PC-3 (cell line): ENCODE data around the gene CREBL2. TPM values are rescaled to one million over a fixed set of nuclear protein-coding genes. Genes with fewer than 3 reads are reported as not detected.

Experiments used
- ATAC-seq: fragments of 200-7000 bp; cut with Tn5 transposase; 2 replicates; pipeline ENCODE4 v1.9.1; 2020; ENCODE audit warnings: mild to moderate bottlenecking, moderate library complexity
- Bru-seq: library from RNA; stranded (reverse); fragments of 400-500 nt; gene quantifications from one replicate; lab custom pipeline; 2021; lab: Mats Ljungman, UMichigan
- BruChase-seq, 2 experiments: library from RNA; stranded (reverse); fragments of 400-500 nt; gene quantifications; one replicate each; lab custom pipeline; 2021; lab: Mats Ljungman, UMichigan
- BruUV-seq: library from RNA; stranded (reverse); fragments of 400-500 nt; replicated peaks from 2 replicates; lab custom pipeline; 2021; lab: Mats Ljungman, UMichigan
- CTCF ChIA-PET: fragments of 300-600 bp; sonication (Branson Sonifier 250); formaldehyde crosslinking; loops from one replicate; lab custom pipeline; 2022; ENCODE audit warnings: antibody characterized with exemption; lab: Charles Lee
- POLR2A ChIA-PET: fragments of 300-600 bp; sonication (Branson Sonifier 250); formaldehyde crosslinking; loops from one replicate; lab custom pipeline; 2022; ENCODE audit warnings: antibody characterized with exemption; ENCODE audit not compliant: unreplicated experiment; lab: Charles Lee
- DNase-seq: peaks from one replicate; pipeline ENCODE4 v3.0.0-alpha.2; 2015
- H2AFZ ChIP-seq: fragments of 300-600 bp; sonication (generic); 2 replicates; pipeline ENCODE4 v1.6.0; 2016; ENCODE audit warnings: antibody characterized with exemption, low read length
- H3F3A ChIP-seq: fragments of 300-600 bp; sonication (generic); one replicate; pipeline ENCODE4 v1.6.0; 2017; ENCODE audit warnings: antibody characterized with exemption, low read length, control low read depth, mild to moderate bottlenecking; ENCODE audit not compliant: unreplicated experiment
- H3K27ac ChIP-seq: fragments of 300-600 bp; sonication (generic); 2 replicates; pipeline ENCODE4 v1.5.1; 2016; ENCODE audit warnings: mild to moderate bottlenecking, low read length
- H3K27me3 ChIP-seq: fragments of 300-600 bp; sonication (generic); 2 replicates; pipeline ENCODE4 v1.6.1; 2016; ENCODE audit warnings: low read length, mixed read lengths
- H3K36me3 ChIP-seq: fragments of 300-600 bp; sonication (generic); 2 replicates; pipeline ENCODE4 v1.6.1; 2016; ENCODE audit warnings: low read depth, mixed run types, low read length, mixed read lengths
- H3K4me1 ChIP-seq: fragments of 300-600 bp; sonication (generic); 2 replicates; pipeline ENCODE4 v1.5.1; 2016; ENCODE audit warnings: low read length; ENCODE audit not compliant: insufficient read depth
- H3K4me2 ChIP-seq: fragments of 300-600 bp; sonication (generic); 2 replicates; pipeline ENCODE4 v1.6.0; 2016; ENCODE audit warnings: low read length
- H3K4me3 ChIP-seq: fragments of 300-600 bp; sonication (generic); 2 replicates; pipeline ENCODE4 v1.5.1; 2016; ENCODE audit warnings: mild to moderate bottlenecking, low read length, mixed read lengths
- H3K79me2 ChIP-seq: fragments of 300-600 bp; sonication (generic); 2 replicates; pipeline ENCODE4 v1.6.1; 2017; ENCODE audit warnings: low read length, mixed read lengths
- H3K9ac ChIP-seq: fragments of 300-600 bp; sonication (generic); 2 replicates; pipeline ENCODE4 v1.6.0; 2016; ENCODE audit warnings: mild to moderate bottlenecking, low read length
- H3K9me2 ChIP-seq: fragments of 300-600 bp; sonication (generic); replicated peaks from 2 replicates; pipeline ENCODE4 v1.6.1; 2016; ENCODE audit warnings: mixed run types, low read length, mixed read lengths
- H3K9me3 ChIP-seq: fragments of 300-600 bp; sonication (generic); 2 replicates; pipeline ENCODE4 v1.6.1; 2016; ENCODE audit warnings: low read length, mixed read lengths
- H4K20me1 ChIP-seq: fragments of 300-600 bp; sonication (generic); 2 replicates; pipeline ENCODE4 v1.6.1; 2016; ENCODE audit warnings: low read length, mixed read lengths
- EZH2 ChIP-seq: fragments of 300-600 bp; sonication (generic); IDR thresholded peaks from one replicate; pipeline ENCODE4 v1.6.1; 2017; ENCODE audit warnings: antibody characterized with exemption, mild to moderate bottlenecking, low read length; ENCODE audit not compliant: unreplicated experiment
- EZH2phosphoT487 ChIP-seq: fragments of 300-600 bp; sonication (generic); IDR thresholded peaks from 2 replicates; pipeline ENCODE4 v1.6.1; 2018; ENCODE audit warnings: mild to moderate bottlenecking, antibody characterized with exemption, low read length, borderline replicate concordance
- intact Hi-C: fragments of 100-400 bp; cut with micrococcal nuclease; formaldehyde crosslinking; loops from 2 replicates; pipeline ENCODE4 v1.9.0; 2023
- long read RNA-seq: library from polyadenylated mRNA; unstranded; transcript quantifications from one replicate; pipeline ENCODE4 v2.0.0, GENCODE V29; 2021; ENCODE audit not compliant: unreplicated experiment
- total RNA-seq: library from RNA; depleted of rRNA; stranded (reverse); fragments of >200 nt; gene quantifications from 2 replicates; pipeline ENCODE4 v1.2.3, GENCODE V29; 2014; rRNA removed
- TF ChIP-seq, protein P1 (sequence below): fragments of 300-600 bp; sonication (generic); conservative IDR thresholded peaks from 2 replicates; pipeline ENCODE4 v1.5.1; 2017; ENCODE audit warnings: antibody characterized with exemption, low read depth, mild to moderate bottlenecking, low read length

Gene CREBL2, protein sequence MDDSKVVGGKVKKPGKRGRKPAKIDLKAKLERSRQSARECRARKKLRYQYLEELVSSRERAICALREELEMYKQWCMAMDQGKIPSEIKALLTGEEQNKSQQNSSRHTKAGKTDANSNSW
- 11.7 and 14.2 TPM in 2 replicates for total RNA-seq
- Bru-seq, nascent RNA, result percentile 58 among the genes with signal in this experiment
- BruChase-seq, experiment 1, labeled RNA remaining after a 6-hour chase, result percentile 69 among the genes with signal in this experiment
- BruChase-seq, experiment 2, labeled RNA remaining after a 2-hour chase, result percentile 62 among the genes with signal in this experiment
- long read RNA-seq, transcript CREBL2-201 (4 exons, 3,754 nt), result major isoform, 69 of 85 reads
- long read RNA-seq, partial matches to known transcripts, result 2 of 85 reads
- long read RNA-seq, other reads (novel, unspliced or antisense), result 14 of 85 reads

DNA sequence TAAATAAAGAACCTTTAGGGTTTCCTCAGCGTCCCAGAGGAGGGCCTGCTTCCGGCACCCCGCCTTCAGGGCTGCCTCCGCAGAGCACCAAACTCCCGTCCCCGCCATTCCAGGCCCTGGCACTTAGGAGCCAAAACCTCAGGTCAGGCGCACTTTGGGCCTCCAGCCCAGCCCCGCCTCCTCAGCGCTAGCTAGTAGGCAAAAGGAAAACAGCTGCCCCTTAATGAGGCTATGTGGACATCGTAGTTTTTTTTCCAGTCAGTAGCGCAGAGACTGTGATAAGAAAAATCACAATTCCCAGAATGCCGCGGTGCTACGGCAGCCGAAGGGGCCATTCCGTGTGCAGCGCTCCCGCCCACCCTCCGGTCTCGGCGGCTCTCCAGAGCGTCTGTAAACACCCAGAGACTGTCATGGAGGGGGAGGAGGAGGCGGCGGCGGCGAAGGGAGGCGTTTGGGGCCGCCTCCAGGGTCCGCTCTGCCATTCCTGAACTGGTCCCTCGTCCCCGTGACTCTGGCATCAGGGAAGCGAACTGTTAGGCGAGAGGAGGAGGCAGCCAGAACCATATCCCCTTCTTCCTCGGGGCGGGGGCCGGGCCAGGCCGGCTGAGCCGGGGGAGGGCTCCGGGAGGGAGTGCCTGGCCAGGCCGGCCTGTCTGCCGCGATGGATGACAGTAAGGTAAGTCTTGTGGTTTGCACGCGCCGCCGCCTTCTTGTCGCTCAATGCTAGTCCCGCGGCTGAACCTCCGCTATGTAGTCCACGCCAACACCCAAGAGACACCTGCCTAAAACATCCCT is at the start of gene CREBL2:
TSS of gene CREBL2 (plus strand) at position 365 of the 795 bp plus-strand sequence. CDS start at position 662, 297 bp downstream.
- Histone ChIP-seq H3K27me3 (no peaks in the 10 kb centered on the region), H3K27ac (peak within 1 kb of the TSS; percentile 95), H3K9ac (peak within 1 kb of the TSS; percentile 95), H3K79me2 (peaks cover 22% of the 10 kb centered on the region), H3K9me3 (no peaks in the 10 kb centered on the region), H2AFZ (peak within 1 kb of the TSS; percentile 88), H3K4me3 (peak within 1 kb of the TSS; percentile 86), H3K36me3 (no peaks in the 10 kb centered on the region), H4K20me1 (no peaks in the 10 kb centered on the region), H3F3A (no peaks in the 10 kb centered on the region), H3K9me2 (no peaks in the 10 kb centered on the region), H3K4me2 (peak within 1 kb of the TSS; percentile 97), H3K4me1 (peaks cover 26% of the 10 kb centered on the region)
- BruUV-seq, result TSS peak; percentile 42
- intact Hi-C loops, result loop anchor here (2.0 to 5.0 kb wide), 3 partner anchors 36 to 93 kb away; partner anchors contain the start of gene DUSP16
- TF ChIP-seq EZH2phosphoT487 (no peak), EZH2 (no peak)
- TF ChIP-seq, protein P1, sequence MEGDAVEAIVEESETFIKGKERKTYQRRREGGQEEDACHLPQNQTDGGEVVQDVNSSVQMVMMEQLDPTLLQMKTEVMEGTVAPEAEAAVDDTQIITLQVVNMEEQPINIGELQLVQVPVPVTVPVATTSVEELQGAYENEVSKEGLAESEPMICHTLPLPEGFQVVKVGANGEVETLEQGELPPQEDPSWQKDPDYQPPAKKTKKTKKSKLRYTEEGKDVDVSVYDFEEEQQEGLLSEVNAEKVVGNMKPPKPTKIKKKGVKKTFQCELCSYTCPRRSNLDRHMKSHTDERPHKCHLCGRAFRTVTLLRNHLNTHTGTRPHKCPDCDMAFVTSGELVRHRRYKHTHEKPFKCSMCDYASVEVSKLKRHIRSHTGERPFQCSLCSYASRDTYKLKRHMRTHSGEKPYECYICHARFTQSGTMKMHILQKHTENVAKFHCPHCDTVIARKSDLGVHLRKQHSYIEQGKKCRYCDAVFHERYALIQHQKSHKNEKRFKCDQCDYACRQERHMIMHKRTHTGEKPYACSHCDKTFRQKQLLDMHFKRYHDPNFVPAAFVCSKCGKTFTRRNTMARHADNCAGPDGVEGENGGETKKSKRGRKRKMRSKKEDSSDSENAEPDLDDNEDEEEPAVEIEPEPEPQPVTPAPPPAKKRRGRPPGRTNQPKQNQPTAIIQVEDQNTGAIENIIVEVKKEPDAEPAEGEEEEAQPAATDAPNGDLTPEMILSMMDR, result no peak
- ChIA-PET POLR2A (interaction anchor here (0.6 kb wide), 2 partner anchors 131 to 141 kb away, joined by 3 to 9 read pairs; no protein-coding TSS in a partner anchor), CTCF (interaction anchor here (0.5 kb wide), 1 partner anchor 1065 kb away, joined by 3 read pairs; no protein-coding TSS in a partner anchor)
- ATAC-seq, result peak; percentile 68
- peak; percentile 87 for DNase-seq

DNA sequence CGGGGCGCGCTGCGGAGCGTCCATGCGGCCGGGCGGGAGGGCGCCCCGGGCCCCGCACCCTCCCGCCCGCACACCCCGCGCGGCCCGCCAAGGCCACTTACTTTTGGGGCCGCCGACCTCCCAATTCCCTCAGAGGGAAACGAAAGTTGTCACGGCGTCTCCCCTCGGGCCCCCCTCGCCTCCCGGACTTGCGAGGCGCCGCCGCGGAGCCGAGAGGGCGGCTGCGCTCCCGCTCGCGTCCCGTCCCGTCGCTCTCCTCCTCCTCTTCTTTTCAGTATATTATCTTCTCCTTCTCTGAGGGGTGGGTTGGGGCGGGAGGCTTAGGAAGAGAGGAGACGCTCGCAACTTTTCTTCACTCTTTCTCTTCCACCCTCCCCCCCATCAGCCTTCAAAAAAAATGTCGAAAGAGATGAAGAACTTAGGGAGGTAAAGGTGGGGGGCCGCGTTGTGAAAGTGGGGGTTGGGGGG is 49.6 kb upstream of the CREBL2 start:
- no peaks in the 10 kb centered on the region; the same call in 1 of the 2 replicates for H3K36me3 ChIP-seq
- H3K4me3 ChIP-seq, result peak overlapping the region; percentile 90
- POLR2A ChIA-PET, result no interaction called here
- 0 out of 2 replicates have a peak, but pooled peaks cover 2% of the 10 kb centered on the region for H3K9me3 ChIP-seq
- no peaks in the 10 kb centered on the region for H4K20me1 ChIP-seq
- intact Hi-C loops, result loop anchor here (5.0 to 10.0 kb wide), 4 partner anchors 50 to 165 kb away; partner anchors contain the start of gene CREBL2
- H3K4me2 ChIP-seq, result peak overlapping the region; percentile 99
- peak overlapping the region; percentile 98 for H3K27ac ChIP-seq
- CTCF ChIA-PET, result no interaction called here
- H2AFZ ChIP-seq, result no peak overlapping the region
- no peaks in the 10 kb centered on the region for H3K27me3 ChIP-seq
- no peaks in the 10 kb centered on the region for H3K9me2 ChIP-seq
- peak overlapping the region; percentile 99 for H3K9ac ChIP-seq
- BruUV-seq, result no TSS peak
- peak; percentile 3; the same call in 1 of the 2 replicates for ATAC-seq
- peaks cover 23% of the 10 kb centered on the region for H3K4me1 ChIP-seq
- peak; percentile 4 for DNase-seq
- TF ChIP-seq EZH2, result no peak
- H3K79me2 ChIP-seq, result peaks cover 41% of the 10 kb centered on the region
- peaks cover 4% of the 10 kb centered on the region for H3F3A ChIP-seq
